NCI-H2227 treated with DMSO at 0.1 percent for 48 hours (cell line): ENCODE results near the gene TTI1.
"Not testable (repeated sequence)": the region's sequence is repeated elsewhere in the genome, so short reads cannot be mapped to it uniquely, and the experiment has no call there.

ENCODE experiments used
- DNase-seq: peaks from one replicate; lab custom pipeline; 2025; lab: John Stamatoyannopoulos, UW

Gene TTI1

GRCh38 chr20:38009416-38009815 lies 23.8 kb downstream of the TTI1 start:
- not testable (repeated sequence) for DNase-seq

DNA sequence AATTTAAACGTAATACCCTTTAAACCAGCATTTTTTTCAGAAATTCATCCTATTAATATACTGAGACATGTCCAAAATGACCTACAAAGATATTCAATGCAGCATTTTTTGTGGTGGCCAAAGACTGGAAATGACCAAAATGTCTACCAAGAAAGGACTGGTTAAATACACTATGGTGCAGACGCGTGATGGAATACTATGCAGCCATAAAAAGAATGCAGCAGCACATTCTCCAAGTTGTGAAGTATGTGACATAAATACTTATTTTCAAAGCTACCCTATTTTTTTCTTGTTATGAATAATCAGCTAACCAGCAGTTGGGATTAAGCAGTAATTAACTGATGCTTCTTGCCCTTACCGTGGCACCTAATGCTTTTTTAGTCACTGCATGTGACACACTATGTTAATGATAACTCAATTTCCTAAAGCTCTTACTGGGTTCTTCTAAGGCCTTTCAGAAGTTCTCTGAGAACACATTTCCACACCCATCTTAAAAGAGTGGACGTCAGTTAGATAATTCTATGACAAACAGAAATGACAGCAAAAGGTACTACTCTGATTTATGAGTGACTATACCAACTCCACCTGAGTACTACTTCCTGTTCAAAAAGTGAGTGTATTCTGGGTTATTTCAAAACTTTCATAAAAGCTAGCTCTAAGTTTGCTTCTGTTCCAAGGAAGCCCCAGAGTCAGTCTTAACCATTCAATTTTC lies 24.9 kb downstream of the TTI1 start:
- DNase-seq: no peak

DNA sequence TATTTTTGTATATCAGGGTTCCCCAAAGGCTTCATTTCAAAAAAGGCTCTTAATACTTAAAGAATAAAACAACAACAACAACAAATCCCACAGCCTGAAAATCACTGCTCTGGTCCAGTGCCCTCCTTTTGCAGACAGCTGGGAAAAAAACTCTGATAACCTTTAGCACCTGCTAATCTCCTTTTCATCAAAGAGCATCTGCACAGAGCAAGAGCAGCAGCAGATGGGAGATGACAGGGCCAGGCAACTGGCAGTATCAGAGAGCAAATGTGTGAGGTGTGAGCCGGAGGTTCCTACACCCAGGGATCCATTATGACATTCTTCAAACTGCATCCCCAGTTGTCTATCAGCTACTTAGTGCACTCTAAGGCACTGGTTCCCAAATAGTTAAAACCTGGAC lies 25.7 kb downstream of the TTI1 start:
- DNase-seq: no peak

- no peak for DNase-seq
Measured at GRCh38 chr20:38005903-38006302, 27.4 kb downstream of the TTI1 start.

- no peak for DNase-seq
Measured at GRCh38 chr20:38004416-38004815, 28.8 kb downstream of the TTI1 start.

GRCh38 chr20:38002422-38002821 lies 30.8 kb downstream of the TTI1 start:
- DNase-seq: no peak

- no peak for DNase-seq
Measured at GRCh38 chr20:38001981-38002380, 31.3 kb downstream of the TTI1 start.

DNA sequence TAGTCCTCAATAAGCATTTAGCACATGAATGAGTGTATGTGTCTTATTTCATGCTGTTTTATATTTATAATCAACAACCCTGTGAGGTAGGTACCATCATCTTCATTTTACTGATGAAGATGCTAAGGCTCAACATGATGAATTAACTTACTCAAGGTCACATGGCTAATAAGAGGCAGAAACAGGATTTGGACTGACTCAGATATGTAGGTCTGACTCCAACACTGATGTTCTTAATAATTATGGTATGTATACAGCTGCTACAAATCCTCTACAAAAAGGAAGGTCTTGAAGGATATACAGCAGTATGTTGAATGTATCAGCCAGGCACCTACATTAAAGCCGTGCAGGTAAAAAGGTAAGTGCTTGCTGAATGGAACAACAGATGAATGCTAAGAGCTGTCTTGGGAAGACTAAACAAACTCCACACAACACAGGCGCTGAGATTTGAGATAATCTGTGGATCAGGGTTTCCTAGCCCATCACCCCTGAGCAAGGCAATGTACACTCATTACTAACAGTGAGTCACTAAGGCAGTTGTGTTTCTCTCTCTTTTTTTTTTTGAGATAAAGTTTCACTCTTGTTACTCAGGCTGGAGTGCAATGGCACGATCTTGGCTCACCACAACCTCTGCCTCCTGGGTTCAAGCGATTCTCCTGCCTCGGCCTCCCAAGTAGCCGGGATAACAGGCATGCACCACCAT lies 31.9 kb downstream of the TTI1 start:
- no peak for DNase-seq

- DNase-seq: no peak
Measured at GRCh38 chr20:38000293-38000692, 33.0 kb downstream of the TTI1 start.

DNA sequence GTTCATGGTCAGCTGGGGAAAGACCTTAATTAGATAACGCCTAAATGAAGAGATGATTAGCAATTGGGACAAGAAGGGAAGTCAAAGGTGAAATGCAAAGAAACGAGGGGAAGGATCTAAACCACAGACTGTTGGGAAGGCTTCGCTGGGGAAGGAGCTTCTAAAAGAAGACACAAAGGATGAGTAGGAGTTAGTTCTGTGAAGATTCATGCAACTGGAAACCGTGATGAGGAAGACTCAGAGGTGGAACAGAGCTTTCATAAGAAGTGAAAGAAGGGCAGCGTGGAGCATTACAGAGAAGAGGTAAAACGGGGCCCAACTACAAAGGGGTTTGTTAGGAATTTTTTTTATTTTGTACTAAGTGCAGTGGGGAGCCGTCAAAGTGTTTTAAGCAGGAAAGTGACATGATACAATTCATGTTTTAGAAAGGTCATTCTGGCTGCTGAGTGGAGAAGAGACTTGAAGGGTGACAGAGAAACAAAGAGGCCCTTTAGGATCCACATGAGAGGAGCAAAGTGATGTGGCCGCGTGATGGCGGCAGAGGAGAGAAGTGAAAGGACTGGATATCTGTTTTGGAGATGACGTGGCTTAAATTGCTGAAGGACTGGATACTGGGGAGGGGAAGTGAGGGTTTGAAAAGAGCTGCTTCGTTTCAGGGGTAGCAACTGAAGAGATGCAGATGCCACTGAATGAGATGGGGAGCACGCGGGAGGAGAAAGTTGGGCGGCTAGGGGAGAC lies 33.6 kb downstream of the TTI1 start:
- DNase-seq: no peak

GRCh38 chr20:37997516-37997915 lies 35.7 kb downstream of the TTI1 start:
- DNase-seq: no peak

DNA sequence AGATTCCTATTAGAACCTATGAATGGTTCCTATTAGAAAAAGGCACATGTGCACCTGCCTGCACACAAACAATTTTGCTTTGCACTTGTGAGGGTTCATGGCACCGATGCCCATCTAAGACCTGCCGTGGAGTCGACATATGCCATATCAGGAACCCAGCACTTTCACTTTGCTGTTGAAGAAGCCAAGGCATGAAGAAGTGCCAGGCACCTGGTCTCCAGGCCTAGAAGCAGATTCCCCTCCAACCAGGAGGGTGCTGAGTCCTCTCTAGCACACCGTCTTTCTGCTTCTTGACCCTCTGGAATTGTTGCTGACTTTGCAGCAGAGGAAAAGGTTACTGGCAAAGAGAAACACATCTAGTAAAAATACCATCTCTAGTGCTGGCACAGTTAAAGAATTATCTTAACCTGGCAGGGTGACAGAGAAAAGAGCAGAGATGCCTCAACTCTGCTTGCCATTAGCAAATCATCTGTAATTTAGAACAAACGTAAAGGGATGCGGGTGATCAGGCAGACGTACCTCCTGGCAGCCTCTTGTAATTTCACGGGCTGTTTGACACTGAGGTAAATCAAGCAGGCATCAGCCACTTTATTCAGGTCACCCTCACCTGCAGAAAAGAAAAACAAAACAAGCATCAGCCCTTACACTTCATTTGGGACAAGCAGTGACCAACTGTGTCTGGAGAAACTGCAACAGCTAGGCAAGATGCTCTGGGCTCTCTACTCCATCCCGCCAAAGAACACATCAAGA lies 37.2 kb downstream of the TTI1 start:
- DNase-seq: no peak

DNA sequence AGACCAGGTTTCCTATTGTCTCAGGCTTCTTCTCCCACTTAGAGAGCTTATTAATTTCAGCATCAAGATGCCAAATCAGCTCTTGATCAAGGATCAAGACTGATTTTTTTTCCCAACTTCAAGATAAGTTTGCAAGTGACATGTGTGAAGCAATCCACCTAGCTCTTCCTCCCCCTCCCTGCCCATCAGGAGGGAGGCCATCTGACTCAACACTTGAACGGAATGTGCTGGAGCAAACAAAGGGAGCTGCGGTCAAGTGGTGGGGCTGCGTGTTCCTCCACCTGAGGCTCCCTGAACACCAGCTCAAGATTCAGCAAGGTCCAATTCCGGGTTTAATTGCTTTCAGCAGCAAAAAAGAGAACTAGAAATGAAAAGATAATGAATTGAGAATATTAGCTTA lies 38.7 kb downstream of the TTI1 start:
- peak; percentile 64 for DNase-seq

DNA sequence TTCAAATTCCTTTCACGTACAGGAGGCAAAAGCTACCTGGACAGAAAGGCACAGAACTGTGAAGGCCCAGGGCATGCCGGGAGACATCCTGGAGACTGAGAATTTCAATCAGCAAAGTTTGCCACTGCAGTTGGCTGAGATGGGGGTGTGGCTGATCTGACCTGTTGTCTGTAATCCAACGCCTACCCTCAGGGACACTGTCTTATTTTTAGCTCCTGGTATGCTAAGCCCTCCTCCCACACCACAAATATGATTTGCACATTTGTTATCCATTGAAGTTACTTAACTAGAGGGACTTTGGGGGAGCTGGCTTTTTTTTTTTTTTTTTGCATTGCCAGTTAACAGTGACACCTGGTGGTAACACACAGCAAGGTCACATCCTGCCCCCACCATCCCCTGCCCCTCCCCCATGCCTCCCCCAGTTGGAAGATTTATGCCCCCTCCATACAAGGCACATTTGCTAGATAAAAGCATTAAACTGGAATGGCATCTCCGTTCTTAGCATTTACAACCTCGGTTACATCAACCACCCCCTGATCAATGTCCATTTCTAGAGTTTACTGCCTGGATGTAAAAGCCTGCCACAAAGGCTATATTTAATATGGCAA lies 40.4 kb downstream of the TTI1 start:
- DNase-seq: no peak

GRCh38 chr20:37991908-37992307 lies 41.3 kb downstream of the TTI1 start:
- DNase-seq: no peak

GRCh38 chr20:37991157-37991866 lies 41.9 kb downstream of the TTI1 start:
- no peak for DNase-seq

GRCh38 chr20:37990571-37991151 lies 42.6 kb downstream of the TTI1 start:
- DNase-seq: no peak

DNA sequence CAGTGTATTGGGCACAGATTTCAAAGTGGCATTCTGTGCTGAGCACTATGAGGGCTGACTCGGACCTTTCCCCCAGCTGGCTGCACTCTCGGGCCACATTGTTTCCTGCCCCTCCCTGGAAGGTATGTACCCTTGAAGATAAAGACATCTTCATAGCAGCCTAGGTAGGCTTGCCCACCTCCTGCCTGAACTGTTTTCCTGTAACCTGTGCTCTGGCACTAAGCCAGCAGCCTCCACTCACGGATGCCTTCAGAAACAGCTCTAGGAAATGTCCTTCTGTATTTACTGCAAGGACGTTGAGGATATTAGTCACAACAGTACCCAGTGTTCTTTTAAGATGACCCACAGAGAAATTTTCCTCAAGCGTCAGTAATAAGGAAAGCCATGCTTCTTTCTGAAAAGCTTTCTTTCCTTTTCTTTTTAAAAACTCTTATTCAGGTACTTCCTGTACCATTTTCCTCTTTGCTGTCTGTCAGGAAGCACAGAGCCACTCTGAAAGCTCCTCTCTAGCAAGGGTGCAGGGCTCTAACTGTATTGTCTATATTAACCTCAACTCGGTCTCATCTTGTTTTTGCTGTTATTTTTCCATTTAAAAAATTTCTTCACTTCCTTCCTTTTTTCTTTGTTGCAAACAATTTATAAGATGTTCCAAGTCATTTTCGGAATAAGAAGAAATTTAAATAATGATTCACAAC lies 43.5 kb downstream of the TTI1 start:
- DNase-seq: no peak

DNA sequence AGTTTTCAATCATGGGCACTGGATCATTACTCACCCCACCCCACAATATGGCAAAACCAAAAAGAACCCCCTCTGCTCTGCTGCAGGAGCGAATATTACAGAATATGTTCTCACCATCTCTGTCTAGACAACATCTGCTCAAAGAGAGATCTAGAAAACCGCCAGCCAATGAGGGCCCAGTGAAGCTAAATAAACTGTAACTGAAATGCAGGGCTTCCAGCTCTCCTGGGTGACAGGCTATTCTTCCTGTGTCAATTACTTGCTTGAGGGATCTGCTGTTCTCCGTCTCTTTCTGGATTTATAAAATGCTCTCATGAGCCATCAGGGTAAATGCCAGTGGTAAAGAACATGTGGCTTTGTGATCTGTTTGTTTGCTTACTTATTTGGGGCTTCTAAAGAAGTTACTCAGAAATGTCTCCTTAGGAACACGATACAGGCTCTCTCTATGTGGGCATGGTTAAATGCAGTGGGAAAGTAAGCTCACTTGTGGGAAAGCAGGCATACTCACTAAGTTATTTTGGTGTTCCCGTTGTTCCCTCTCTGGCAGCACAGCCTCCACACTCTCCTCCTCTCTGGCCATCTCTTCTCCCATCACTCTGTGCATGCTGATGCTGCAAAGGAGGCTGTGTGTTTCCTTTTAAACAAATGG lies 44.8 kb downstream of the TTI1 start:
- DNase-seq: no peak
